ENCODE data around the gene CPED1.

The CPED1 gene

GRCh38 chr7:121038717-121039509, 50.4 kb downstream of the CPED1 start:
- no peak overlapping the region for H3K4me3 ChIP-seq (ENCODE audit: low read depth, low read length)
- no peak for DNase-seq (ENCODE audit: low read depth, low spot score)
- in situ Hi-C loops (cut with HindIII; ENCODE audit: low sequenced_read_pairs): no loop called here
- TF ChIP-seq CTCF (IDR thresholded peaks at IDR 0.05; ENCODE audit: low read depth, low read length): no peak

GRCh38 chr7:121039510-121039822, 51.0 kb downstream of the CPED1 start:
- in situ Hi-C loops (cut with HindIII; ENCODE audit: low sequenced_read_pairs): no loop called here
- no peak overlapping the region for H3K4me3 ChIP-seq (ENCODE audit: low read depth, low read length)
- no peak for DNase-seq (ENCODE audit: low read depth, low spot score)
- TF ChIP-seq CTCF (IDR thresholded peaks at IDR 0.05; ENCODE audit: low read depth, low read length): no peak

- H3K4me3 ChIP-seq (ENCODE audit: low read depth, low read length): no peak overlapping the region
- in situ Hi-C loops (cut with HindIII; ENCODE audit: low sequenced_read_pairs): no loop called here
- TF ChIP-seq CTCF (IDR thresholded peaks at IDR 0.05; ENCODE audit: low read depth, low read length): no peak
- DNase-seq (ENCODE audit: low read depth, low spot score): no peak
Measured at GRCh38 chr7:121039994-121040393, 51.5 kb downstream of the CPED1 start.

GRCh38 chr7:121041516-121042148, 53.1 kb downstream of the CPED1 start:
- in situ Hi-C loops (cut with HindIII; ENCODE audit: low sequenced_read_pairs): no loop called here
- H3K4me3 ChIP-seq (ENCODE audit: low read depth, low read length): no peak overlapping the region
- DNase-seq (ENCODE audit: low read depth, low spot score): no peak
- TF ChIP-seq CTCF (IDR thresholded peaks at IDR 0.05; ENCODE audit: low read depth, low read length): no peak

GRCh38 chr7:121042195-121042594, 53.7 kb downstream of the CPED1 start:
- no peak overlapping the region for H3K4me3 ChIP-seq (ENCODE audit: low read depth, low read length)
- DNase-seq (ENCODE audit: low read depth, low spot score): no peak
- in situ Hi-C loops (cut with HindIII; ENCODE audit: low sequenced_read_pairs): no loop called here
- no peak for TF ChIP-seq CTCF (IDR thresholded peaks at IDR 0.05; ENCODE audit: low read depth, low read length)

GRCh38 chr7:121042899-121043298, 54.4 kb downstream of the CPED1 start:
- DNase-seq (ENCODE audit: low read depth, low spot score): no peak
- no peak for TF ChIP-seq CTCF (IDR thresholded peaks at IDR 0.05; ENCODE audit: low read depth, low read length)
- in situ Hi-C loops (cut with HindIII; ENCODE audit: low sequenced_read_pairs): no loop called here
- H3K4me3 ChIP-seq (ENCODE audit: low read depth, low read length): no peak overlapping the region

Measured in astrocyte of the spinal cord (primary cell).